Measurements from ENCODE around the gene PBXIP1.

GRCh38 chr1:154966111-154966510, 10.2 kb upstream of the PBXIP1 start:
- TF ChIP-seq, protein P1, sequence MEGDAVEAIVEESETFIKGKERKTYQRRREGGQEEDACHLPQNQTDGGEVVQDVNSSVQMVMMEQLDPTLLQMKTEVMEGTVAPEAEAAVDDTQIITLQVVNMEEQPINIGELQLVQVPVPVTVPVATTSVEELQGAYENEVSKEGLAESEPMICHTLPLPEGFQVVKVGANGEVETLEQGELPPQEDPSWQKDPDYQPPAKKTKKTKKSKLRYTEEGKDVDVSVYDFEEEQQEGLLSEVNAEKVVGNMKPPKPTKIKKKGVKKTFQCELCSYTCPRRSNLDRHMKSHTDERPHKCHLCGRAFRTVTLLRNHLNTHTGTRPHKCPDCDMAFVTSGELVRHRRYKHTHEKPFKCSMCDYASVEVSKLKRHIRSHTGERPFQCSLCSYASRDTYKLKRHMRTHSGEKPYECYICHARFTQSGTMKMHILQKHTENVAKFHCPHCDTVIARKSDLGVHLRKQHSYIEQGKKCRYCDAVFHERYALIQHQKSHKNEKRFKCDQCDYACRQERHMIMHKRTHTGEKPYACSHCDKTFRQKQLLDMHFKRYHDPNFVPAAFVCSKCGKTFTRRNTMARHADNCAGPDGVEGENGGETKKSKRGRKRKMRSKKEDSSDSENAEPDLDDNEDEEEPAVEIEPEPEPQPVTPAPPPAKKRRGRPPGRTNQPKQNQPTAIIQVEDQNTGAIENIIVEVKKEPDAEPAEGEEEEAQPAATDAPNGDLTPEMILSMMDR (IDR thresholded peaks at IDR 0.05): no peak
- TF ChIP-seq, protein P2, sequence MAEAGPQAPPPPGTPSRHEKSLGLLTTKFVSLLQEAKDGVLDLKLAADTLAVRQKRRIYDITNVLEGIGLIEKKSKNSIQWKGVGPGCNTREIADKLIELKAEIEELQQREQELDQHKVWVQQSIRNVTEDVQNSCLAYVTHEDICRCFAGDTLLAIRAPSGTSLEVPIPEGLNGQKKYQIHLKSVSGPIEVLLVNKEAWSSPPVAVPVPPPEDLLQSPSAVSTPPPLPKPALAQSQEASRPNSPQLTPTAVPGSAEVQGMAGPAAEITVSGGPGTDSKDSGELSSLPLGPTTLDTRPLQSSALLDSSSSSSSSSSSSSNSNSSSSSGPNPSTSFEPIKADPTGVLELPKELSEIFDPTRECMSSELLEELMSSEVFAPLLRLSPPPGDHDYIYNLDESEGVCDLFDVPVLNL (CRISPR knock-in tag; IDR thresholded peaks at IDR 0.05; ENCODE audit: borderline replicate concordance, low read depth): no peak
- TF ChIP-seq RELA (CRISPR knock-in tag; IDR thresholded peaks at IDR 0.05; ENCODE audit: borderline replicate concordance) (no peak), CREB1 (CRISPR knock-in tag; IDR thresholded peaks at IDR 0.05) (no peak), TCF7 (CRISPR knock-in tag; IDR thresholded peaks at IDR 0.05; ENCODE audit: low read depth) (no peak), ERG (CRISPR knock-in tag; IDR thresholded peaks at IDR 0.05) (no peak), ZNF281 (CRISPR knock-in tag; IDR thresholded peaks at IDR 0.05) (no peak), IRF2 (CRISPR knock-in tag; IDR thresholded peaks at IDR 0.05; ENCODE audit: borderline replicate concordance, low read depth) (no peak)

Measured in WTC11 (cell line).